Retinal pigment epithelial cell (primary cell): ENCODE data around the gene ISL1.

Experiments
- DNase-seq: peaks from one replicate; pipeline ENCODE4 v3.0.0-alpha.2; 2010; ENCODE audit warnings: low read depth
- H3K4me3 ChIP-seq: 2 replicates; pipeline ENCODE4 v1.5.1; 2011; ENCODE audit warnings: mild to moderate bottlenecking, low read length, control low read depth, moderate library complexity
- TF ChIP-seq, protein P1 (sequence below): conservative IDR thresholded peaks from 2 replicates; pipeline ENCODE4 v1.5.1; 2011; ENCODE audit warnings: low read depth, low read length, control low read depth, inconsistent platforms

ISL1 gene

GRCh38 chr5:51439232-51439631, 56.0 kb downstream of the ISL1 start:
- H3K4me3 ChIP-seq: no peak overlapping the region
- TF ChIP-seq, protein P1, sequence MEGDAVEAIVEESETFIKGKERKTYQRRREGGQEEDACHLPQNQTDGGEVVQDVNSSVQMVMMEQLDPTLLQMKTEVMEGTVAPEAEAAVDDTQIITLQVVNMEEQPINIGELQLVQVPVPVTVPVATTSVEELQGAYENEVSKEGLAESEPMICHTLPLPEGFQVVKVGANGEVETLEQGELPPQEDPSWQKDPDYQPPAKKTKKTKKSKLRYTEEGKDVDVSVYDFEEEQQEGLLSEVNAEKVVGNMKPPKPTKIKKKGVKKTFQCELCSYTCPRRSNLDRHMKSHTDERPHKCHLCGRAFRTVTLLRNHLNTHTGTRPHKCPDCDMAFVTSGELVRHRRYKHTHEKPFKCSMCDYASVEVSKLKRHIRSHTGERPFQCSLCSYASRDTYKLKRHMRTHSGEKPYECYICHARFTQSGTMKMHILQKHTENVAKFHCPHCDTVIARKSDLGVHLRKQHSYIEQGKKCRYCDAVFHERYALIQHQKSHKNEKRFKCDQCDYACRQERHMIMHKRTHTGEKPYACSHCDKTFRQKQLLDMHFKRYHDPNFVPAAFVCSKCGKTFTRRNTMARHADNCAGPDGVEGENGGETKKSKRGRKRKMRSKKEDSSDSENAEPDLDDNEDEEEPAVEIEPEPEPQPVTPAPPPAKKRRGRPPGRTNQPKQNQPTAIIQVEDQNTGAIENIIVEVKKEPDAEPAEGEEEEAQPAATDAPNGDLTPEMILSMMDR: no peak
- no peak for DNase-seq
